SJCRH30 (cell line): ENCODE results near the gene C2orf68. TPM values are rescaled to one million over a fixed set of nuclear protein-coding genes. Genes with fewer than 3 reads are reported as not detected.
"Not testable (repeated sequence)": the region's sequence is repeated elsewhere in the genome, so short reads cannot be mapped to it uniquely, and the experiment has no call there.

ENCODE experiments used
- DNase-seq, 2 experiments: peaks; one replicate each; pipeline ENCODE4 v3.0.0-alpha.2; 2015 to 2020
- H3K27ac ChIP-seq: fragments of 250-450 bp; sonication (Bioruptor Pico); 2 replicates; pipeline ENCODE4 v1.5.1; 2020; ENCODE audit warnings: mild to moderate bottlenecking, moderate library complexity
- H3K27me3 ChIP-seq: fragments of 250-450 bp; sonication (Bioruptor Pico); 2 replicates; pipeline ENCODE4 v1.5.1; 2020; ENCODE audit warnings: mild to moderate bottlenecking, moderate library complexity
- H3K36me3 ChIP-seq: fragments of 250-450 bp; sonication (Bioruptor Pico); 2 replicates; pipeline ENCODE4 v1.5.1; 2020; ENCODE audit warnings: mild to moderate bottlenecking, moderate library complexity
- H3K4me1 ChIP-seq: fragments of 250-450 bp; sonication (Bioruptor Pico); 2 replicates; pipeline ENCODE4 v1.5.1; 2020; ENCODE audit warnings: mild to moderate bottlenecking, moderate library complexity
- H3K4me3 ChIP-seq: fragments of 250-450 bp; sonication (Bioruptor Pico); 2 replicates; pipeline ENCODE4 v1.5.1; 2020; ENCODE audit warnings: mild to moderate bottlenecking, moderate library complexity
- H3K9me3 ChIP-seq: fragments of 250-450 bp; sonication (Bioruptor Pico); replicated peaks from 2 replicates; pipeline ENCODE4 v1.5.1; 2020; ENCODE audit warnings: mild to moderate bottlenecking, moderate library complexity
- total RNA-seq: library from RNA; depleted of rRNA; stranded (reverse); fragments of >200 nt; shearing (Covaris generic); gene quantifications from 2 replicates; pipeline ENCODE4 v1.2.3, GENCODE V29; 2014

Gene C2orf68
- total RNA-seq, 1 experiment from 2014 or later, result 57.9 TPM

DNA sequence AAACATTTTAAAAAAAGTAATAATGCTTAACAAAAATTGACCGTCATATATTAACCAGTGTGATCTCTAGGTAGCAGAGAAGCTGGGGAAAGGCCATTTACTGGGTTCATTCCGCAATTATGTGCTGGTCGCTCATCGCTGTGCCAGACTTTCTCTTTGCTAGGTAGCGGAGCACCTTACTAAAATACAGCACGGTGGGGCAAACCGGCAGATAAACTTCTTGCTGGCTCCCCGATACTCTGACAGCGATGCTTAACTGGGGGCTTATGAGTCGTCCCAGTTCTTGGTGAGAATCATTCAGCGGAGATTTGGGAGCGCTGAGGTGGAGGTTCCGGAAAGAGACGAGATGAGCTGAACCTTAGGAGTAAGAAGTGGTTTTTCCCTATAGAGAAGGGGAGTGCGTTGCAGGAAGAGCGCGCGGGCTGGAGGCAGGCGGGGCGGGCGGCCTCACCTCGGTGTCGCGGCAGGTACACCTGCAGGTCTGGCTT, 605 bp downstream of the C2orf68 start:
- Histone ChIP-seq H3K4me3 (peak overlapping the region; percentile 83), H3K27ac (peak overlapping the region; percentile 71; the same call in 1 of the 2 replicates), H3K36me3 (no peaks in the 10 kb centered on the region; the same call in 1 of the 2 replicates), H3K9me3 (no peaks in the 10 kb centered on the region), H3K27me3 (no peaks in the 10 kb centered on the region), H3K4me1 (peaks cover 6% of the 10 kb centered on the region; the same call in 1 of the 2 replicates)
- DNase-seq, result no peak

DNA sequence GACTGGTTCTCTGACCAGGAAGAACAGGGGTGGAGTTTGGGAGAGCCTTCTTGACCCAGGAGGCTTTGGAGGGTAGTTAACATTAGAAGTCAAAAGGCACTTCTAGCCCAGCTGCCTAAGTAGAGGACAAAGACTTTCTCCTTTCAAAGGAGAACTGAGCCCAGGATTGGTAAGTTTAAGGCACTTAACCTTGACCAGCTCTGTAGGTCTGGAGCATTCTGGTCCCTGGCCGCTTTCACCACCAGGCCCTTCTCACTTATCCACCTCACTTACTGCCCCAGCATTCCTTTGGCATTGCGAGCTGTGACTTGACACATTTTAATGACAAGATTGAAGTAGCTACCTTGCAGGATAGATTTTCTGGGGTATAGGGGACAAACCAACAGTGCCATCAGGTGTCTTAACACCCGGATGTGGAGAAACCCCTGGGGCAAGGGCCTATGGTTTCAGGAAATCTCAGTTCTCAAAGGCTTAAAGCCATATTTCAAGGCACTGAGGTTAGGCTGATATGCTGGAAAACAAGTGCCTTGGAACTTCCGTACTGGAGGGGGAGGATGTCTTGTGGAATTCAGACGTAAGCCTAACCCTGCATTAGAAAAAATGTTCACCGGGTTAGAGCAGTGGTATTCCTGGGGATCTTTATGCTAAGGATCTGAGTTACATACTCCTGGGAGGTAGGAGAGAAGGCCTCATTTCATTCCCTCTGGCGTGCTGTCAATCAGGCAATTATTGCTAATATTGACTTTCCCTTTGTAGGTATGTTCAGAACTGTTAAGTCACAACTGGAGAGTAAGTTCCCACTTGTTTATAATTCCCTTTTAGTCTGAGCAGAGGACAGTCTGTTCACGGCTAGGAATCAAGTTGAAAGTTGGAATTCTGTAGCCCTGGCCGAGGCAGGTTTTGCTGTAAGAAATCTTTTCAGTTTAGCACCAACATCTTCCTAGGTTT, 4.3 kb downstream of the C2orf68 start:
- Histone ChIP-seq H3K36me3 (no peaks in the 10 kb centered on the region; the same call in 1 of the 2 replicates), H3K4me3 (no peak overlapping the region), H3K27ac (no peak overlapping the region), H3K27me3 (no peaks in the 10 kb centered on the region), H3K9me3 (no peaks in the 10 kb centered on the region), H3K4me1 (peaks cover 16% of the 10 kb centered on the region; the same call in 1 of the 2 replicates)
- no peak for DNase-seq

DNA sequence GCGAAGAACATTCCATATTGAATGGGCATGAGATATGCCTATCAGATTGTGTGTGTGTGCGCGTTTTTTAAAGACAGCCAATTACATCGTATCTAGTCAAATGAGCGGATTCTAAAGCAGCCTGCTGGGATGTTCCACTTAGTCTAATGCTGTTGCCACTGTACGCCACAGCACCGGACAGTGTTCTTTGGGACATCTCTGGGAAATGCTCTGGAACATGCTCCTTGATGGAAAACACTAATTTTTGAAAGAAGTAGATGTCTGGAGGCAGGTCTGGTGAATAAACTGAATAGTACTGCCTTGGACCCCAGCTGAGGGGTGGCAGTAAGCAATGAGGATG, 5.8 kb downstream of the C2orf68 start:
- H3K9me3 ChIP-seq, result no peaks in the 10 kb centered on the region
- no peak for DNase-seq
- no peak overlapping the region for H3K4me3 ChIP-seq
- peaks cover 15% of the 10 kb centered on the region; the same call in 1 of the 2 replicates for H3K4me1 ChIP-seq
- H3K27ac ChIP-seq, result no peak overlapping the region
- H3K27me3 ChIP-seq, result no peaks in the 10 kb centered on the region
- H3K36me3 ChIP-seq, result no peaks in the 10 kb centered on the region; the same call in 1 of the 2 replicates

DNA sequence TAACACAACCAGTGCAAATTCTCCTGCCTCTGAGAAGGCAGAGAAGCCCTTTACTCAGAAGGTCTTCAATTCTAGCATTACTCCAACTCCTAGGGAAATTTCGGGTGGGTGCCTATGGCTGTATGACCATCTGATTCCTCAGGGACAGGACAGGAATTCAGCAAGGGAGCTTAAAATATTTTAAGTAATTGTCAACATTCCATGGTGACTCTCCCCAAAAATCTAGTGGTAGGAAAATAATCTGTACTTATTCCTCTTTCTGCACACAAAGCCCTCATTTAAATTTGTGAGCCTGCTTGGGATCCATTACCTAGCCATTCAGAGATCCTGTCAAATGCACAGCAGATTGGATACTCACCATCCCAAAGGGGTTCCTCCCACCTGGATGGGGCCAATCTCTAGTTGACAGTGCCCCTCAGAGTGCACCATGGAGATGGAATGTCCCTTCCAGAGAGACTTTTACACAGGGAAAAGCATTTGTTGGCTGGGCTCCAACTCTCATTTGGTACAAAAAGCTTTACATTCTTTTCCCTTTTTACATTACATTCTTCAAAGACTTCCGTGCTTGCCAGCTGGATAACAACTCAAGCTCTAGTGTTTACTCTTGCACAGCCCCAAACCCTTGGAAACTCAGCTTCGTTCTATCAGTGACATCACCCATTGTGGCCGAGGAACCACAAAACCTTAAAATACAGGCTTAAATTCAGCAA, 6.3 kb downstream of the C2orf68 start:
- Histone ChIP-seq H3K36me3 (no peaks in the 10 kb centered on the region; the same call in 1 of the 2 replicates), H3K4me1 (peaks cover 13% of the 10 kb centered on the region; the same call in 1 of the 2 replicates), H3K9me3 (no peaks in the 10 kb centered on the region), H3K27ac (no peak overlapping the region), H3K27me3 (no peaks in the 10 kb centered on the region), H3K4me3 (no peak overlapping the region)
- DNase-seq, result peak; percentile 52 to 62

DNA sequence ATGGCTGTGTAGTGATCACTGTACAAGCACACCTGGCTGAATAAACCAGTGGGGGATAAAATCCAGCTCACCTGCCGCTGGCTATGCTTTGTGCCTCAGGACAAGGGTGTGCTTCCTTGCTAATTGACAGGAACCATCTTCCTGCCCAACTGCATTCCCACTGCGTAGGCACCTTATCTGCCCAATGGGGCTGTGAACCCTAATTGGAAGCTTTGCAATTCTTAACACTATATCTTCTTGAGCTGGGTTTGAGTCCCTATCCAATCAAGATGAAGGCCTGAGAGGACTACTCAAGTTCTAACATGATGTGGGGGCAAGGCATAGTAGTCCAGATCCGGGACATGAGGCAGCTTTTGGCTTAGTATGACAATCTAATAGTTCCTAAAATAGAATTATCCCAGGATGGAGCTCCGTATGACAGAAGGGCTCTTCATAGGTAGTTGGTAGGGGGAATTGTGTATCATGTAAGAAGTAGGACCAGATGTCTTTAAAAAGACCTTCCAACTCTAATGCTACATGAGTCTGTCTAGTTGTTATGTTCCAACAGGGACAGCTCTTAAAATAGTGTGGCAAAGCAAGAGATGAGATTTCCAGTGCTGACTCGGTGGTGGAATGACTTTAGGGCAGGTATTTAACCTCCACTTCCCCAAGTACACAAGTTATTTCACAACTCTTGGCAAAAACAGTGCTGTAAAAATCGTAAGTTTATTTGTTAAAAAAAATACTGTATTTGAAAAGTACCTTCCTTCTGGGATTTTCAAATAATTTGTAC, 7.1 kb downstream of the C2orf68 start:
- H3K4me3 ChIP-seq, result no peak overlapping the region
- peaks cover 13% of the 10 kb centered on the region; the same call in 1 of the 2 replicates for H3K4me1 ChIP-seq
- no peak for DNase-seq
- H3K9me3 ChIP-seq, result no peaks in the 10 kb centered on the region
- H3K27ac ChIP-seq, result no peak overlapping the region
- H3K27me3 ChIP-seq, result no peaks in the 10 kb centered on the region
- no peaks in the 10 kb centered on the region for H3K36me3 ChIP-seq

DNA sequence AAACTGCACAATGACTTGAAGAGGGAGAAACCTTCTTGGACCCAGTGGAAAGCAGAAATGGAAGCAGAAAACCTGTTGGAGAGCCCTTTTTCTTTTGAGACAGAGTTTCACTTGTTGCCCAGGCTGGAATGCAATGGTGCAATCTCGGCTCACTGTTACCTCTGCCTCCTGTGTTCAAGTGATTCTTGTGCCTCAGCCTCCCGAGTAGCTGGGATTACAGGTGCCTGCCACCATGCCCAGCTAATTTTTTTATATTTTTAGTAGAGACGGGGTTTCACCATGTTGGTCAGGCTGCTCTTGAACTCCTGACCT, 7.8 kb downstream of the C2orf68 start:
- H3K27me3 ChIP-seq, H3K9me3 ChIP-seq, H3K36me3 ChIP-seq, H3K27ac ChIP-seq, DNase-seq, H3K4me3 ChIP-seq: not testable (repeated sequence)
- peaks cover 13% of the 10 kb centered on the region; the same call in 1 of the 2 replicates for H3K4me1 ChIP-seq

DNA sequence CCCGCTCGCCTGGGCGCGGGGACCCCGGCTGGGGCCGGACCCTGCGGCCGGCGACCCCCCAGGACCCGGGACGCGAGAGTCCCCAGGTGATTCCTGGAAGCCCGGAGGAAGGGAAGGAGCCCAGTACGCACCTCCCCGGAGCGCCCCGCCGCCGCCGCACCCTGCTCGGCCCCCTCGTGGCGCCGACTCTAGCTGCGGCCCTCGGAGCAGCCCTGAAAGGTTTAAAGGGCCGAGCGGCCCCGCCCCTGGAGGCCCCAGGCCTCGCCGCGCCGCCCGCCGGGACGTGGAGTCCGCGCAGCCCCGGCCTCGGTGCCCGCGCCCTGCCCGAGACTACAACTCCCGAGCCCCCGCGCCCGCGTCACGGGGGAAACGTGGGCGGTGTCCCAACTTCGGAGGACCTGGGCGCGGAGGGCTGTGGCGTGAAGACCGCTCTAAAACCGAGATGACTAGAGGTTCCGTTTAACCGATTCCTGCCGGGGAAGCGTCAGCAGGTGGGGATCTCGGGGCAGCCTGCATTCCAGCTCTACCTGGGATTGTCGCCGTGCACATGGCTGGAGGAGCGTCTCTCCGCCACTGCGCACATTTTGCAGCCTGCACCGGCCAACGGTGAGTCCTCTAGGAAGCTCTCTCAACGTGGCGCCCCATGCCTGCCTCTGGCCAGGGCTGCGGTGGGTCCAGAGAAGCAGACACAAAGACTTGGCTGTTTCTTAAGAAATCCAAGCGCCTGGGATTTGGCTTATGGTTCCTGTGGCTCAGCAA, 9.2 kb downstream of the C2orf68 start, which contains the start of gene TMEM150A:
Gene TMEM150A (minus strand): TSS at position 223 of the 759 bp plus-strand sequence. CDS start 750 bp downstream, outside the sequence.
- H3K27ac ChIP-seq, result no peak within 1 kb of the TSS
- H3K27me3 ChIP-seq, result no peaks in the 10 kb centered on the region
- H3K9me3 ChIP-seq, result no peaks in the 10 kb centered on the region
- no peaks in the 10 kb centered on the region; the same call in 1 of the 2 replicates for H3K36me3 ChIP-seq
- peak; percentile 86 to 92 for DNase-seq
- H3K4me3 ChIP-seq, result peak within 1 kb of the TSS; percentile 66
- H3K4me1 ChIP-seq, result peaks cover 13% of the 10 kb centered on the region; the same call in 1 of the 2 replicates

DNA sequence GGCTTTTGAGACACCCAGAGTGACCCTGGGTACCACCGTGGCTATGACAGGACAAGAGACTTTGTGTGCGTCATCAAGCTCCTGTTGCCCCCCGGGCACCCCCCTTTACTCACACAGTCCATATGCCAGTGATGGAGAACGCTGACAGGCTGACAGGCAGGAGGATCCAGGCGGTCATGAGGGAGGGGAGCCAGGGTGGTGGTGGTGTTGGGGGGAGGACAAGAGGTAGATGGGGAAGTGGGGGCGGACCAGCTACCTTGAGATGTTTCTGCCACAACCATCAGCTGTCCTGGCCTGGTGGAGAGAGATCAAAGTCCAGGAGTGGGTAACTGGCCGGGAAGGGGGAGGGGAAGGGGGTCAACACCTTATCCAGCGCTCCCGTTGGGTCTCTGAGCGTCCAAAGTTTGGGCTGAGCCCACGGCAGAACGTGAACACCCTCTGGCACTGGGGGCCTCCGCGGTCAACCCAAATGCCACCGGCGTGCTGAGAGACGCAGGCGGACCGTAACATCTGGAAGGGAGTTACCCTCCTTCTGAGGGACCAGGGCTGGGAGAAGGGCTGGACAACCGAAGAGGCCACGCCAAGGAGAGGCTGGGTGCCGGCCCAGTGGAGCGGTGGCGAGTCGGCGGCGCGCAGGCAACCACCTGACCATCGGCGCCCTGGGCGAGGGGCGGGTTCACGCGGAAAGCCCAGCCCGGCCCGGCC, 9.9 kb downstream of the C2orf68 start:
- H3K36me3 ChIP-seq, result no peaks in the 10 kb centered on the region; the same call in 1 of the 2 replicates
- H3K4me1 ChIP-seq, result peaks cover 13% of the 10 kb centered on the region; the same call in 1 of the 2 replicates
- peak overlapping the region; percentile 66 for H3K4me3 ChIP-seq
- no peak overlapping the region for H3K27ac ChIP-seq
- no peaks in the 10 kb centered on the region for H3K27me3 ChIP-seq
- H3K9me3 ChIP-seq, result no peaks in the 10 kb centered on the region
- peak in 1 of 2 experiments; percentile 40 for DNase-seq

DNA sequence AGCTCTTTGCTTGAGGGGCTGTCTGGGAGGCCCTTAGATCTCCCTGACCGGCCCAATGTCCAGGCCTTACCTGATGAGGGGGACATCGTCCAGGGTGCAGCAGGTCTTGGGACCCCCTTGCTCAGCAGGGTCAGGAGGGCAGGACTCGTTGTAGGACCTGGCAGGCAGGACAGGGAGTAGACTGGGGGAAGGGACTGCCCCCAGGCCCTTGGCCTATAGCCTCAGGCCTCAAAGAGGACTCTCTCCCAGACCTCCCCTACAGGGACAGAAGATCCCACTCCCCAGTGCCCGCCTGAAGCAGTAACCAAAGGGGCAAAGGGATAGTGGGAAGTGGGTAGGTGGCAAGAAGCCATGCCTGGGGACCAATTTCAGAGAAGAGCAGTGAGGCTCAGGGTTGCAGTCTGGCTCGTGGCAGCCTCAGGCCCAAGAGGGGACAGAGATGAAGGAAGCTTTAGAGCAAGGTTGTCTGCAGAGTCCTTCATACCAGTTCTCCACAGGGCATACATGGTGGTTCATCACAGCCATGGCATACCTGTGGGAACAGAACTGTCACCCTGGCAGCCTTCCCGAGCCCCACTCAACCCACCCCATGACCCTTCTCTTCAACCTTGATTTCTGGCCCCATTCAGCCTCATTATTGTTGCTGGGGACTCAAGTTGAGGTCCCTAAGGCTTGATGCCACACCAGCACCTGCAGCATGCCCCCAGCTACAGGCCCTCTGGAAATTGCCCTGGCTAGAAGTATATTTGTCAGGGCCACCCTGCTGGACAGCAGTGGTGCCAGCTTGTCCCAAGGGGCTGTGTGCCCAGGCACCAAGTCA, 10.7 kb downstream of the C2orf68 start:
- peaks cover 9% of the 10 kb centered on the region; the same call in 1 of the 2 replicates for H3K4me1 ChIP-seq
- no peaks in the 10 kb centered on the region for H3K27me3 ChIP-seq
- H3K36me3 ChIP-seq, result no peaks in the 10 kb centered on the region; the same call in 1 of the 2 replicates
- DNase-seq, result no peak
- no peak overlapping the region for H3K4me3 ChIP-seq
- no peak overlapping the region for H3K27ac ChIP-seq
- H3K9me3 ChIP-seq, result no peaks in the 10 kb centered on the region

DNA sequence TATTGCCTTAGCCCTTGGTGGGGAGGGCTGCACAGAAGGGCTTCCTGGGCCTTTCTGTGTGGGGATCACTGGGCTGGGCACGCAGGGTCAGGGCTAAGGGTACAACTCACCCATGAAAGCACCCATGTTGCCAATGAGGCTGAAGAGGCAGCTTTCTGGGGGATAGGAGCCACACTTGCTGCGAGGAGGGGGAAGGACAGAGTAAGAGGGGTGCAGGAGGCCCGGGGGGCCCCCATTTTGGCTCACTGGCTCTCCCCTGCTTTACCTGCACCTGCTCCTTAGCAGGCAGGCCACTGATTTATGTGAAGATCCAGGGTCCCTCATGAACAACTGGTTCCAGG, 11.7 kb downstream of the C2orf68 start:
- Histone ChIP-seq H3K27ac (no peak overlapping the region), H3K9me3 (no peaks in the 10 kb centered on the region), H3K4me3 (no peak overlapping the region), H3K27me3 (no peaks in the 10 kb centered on the region), H3K4me1 (peaks cover 1% of the 10 kb centered on the region; the same call in 1 of the 2 replicates), H3K36me3 (no peaks in the 10 kb centered on the region; the same call in 1 of the 2 replicates)
- no peak for DNase-seq

DNA sequence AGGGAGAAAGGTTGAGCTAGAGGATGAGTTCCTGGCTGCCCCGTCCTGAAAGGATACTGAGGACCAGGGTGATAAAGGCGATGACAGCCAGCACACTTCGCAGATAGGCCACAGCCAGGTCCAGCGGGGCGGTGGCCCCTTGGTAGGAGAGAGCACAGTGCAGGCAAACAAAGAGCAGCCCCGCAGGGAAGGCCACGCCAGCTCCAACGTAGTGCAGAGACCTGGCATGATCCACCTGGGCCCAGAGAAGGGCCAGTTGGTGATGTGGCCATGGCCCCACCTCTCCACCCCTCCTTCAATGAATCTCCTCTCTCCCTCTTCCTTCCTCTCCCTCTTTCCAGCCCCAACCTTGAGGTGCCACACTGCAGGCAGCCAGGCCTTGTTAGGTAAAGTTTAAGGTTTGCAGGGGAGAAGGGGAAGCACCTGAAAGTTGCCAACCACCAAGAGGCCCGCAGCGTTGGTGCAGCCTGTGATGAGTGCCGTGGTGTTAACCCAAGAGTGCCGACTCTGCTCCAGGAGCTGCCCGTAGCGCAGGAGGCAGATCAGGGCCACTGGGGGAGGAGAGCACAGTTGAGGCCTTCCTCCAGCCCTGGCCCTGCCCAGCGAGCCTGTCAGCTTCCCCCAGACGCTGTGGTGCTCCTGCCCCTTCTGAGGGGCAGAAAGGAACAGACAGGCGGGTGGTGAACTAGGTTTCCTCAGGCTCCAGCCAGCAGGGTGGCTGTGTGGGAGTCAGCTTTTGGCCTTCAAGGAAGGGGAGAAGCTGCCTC, 12.2 kb downstream of the C2orf68 start:
- no peak overlapping the region for H3K27ac ChIP-seq
- DNase-seq, result no peak
- no peaks in the 10 kb centered on the region; the same call in 1 of the 2 replicates for H3K36me3 ChIP-seq
- no peak overlapping the region for H3K4me3 ChIP-seq
- no peaks in the 10 kb centered on the region for H3K9me3 ChIP-seq
- H3K4me1 ChIP-seq, result no peaks in the 10 kb centered on the region; the same call in 1 of the 2 replicates
- H3K27me3 ChIP-seq, result no peaks in the 10 kb centered on the region
